PC-9 (cell line): ENCODE results near the gene ATP6V0B. TPM values are rescaled to one million over a fixed set of nuclear protein-coding genes. Genes with fewer than 3 reads are reported as not detected.

Experiments
- BruUV-seq: library from RNA; stranded (reverse); fragments of 400-500 nt; replicated peaks from 2 replicates; lab custom pipeline; 2021; lab: Mats Ljungman, UMichigan
- CTCF ChIA-PET: fragments of 300-600 bp; sonication (Branson Sonifier 250); formaldehyde crosslinking; loops from one replicate; lab custom pipeline; 2022; ENCODE audit warnings: antibody characterized with exemption; lab: Charles Lee
- POLR2A ChIA-PET: fragments of 300-600 bp; sonication (Branson Sonifier 250); formaldehyde crosslinking; loops from one replicate; lab custom pipeline; 2022; ENCODE audit warnings: antibody characterized with exemption; ENCODE audit not compliant: unreplicated experiment; lab: Charles Lee
- DNase-seq, 2 experiments: peaks; one replicate each; pipeline versions ENCODE4 v3.0.0 to v3.0.0-alpha.2; 2015 to 2022; ENCODE audit warnings: mixed read lengths in 1 of 2
- H2AFZ ChIP-seq: fragments of 200-600 bp; sonication (generic); 2 replicates; pipeline ENCODE4 v1.8.1; 2017; ENCODE audit warnings: antibody characterized with exemption
- H3F3A ChIP-seq: fragments of 200-600 bp; sonication (generic); 2 replicates; pipeline ENCODE4 v1.8.1; 2017; ENCODE audit warnings: antibody characterized with exemption, mild to moderate bottlenecking, low read depth; ENCODE audit not compliant: insufficient read depth
- H3K27ac ChIP-seq: fragments of 200-600 bp; sonication (generic); 2 replicates; pipeline ENCODE4 v1.6.1; 2016; ENCODE audit warnings: mixed run types
- H3K27me3 ChIP-seq: fragments of 200-600 bp; sonication (generic); 2 replicates; pipeline ENCODE4 v1.6.1; 2016; ENCODE audit warnings: low read depth, mixed run types; ENCODE audit not compliant: insufficient read depth
- H3K36me3 ChIP-seq: fragments of 200-600 bp; sonication (generic); 2 replicates; pipeline ENCODE4 v1.6.1; 2016; ENCODE audit warnings: low read depth, mixed run types
- H3K4me1 ChIP-seq: fragments of 200-600 bp; sonication (generic); replicated peaks from 2 replicates; pipeline ENCODE4 v1.6.1; 2016; ENCODE audit warnings: mixed run types; ENCODE audit not compliant: insufficient read depth
- H3K4me2 ChIP-seq: fragments of 200-600 bp; sonication (generic); 2 replicates; pipeline ENCODE4 v1.6.1; 2017; ENCODE audit warnings: mixed run types
- H3K4me3 ChIP-seq: fragments of 200-600 bp; sonication (generic); 2 replicates; pipeline ENCODE4 v1.6.1; 2016; ENCODE audit warnings: mixed run types
- H3K79me2 ChIP-seq: fragments of 200-600 bp; sonication (generic); 2 replicates; pipeline ENCODE4 v1.6.1; 2017; ENCODE audit warnings: low read depth, mixed run types
- H3K9me2 ChIP-seq: fragments of 200-600 bp; sonication (generic); 2 replicates; pipeline ENCODE4 v1.8.1; 2017; ENCODE audit warnings: mild to moderate bottlenecking; ENCODE audit not compliant: insufficient read depth
- H3K9me3 ChIP-seq: fragments of 200-600 bp; sonication (generic); 2 replicates; pipeline ENCODE4 v1.8.1; 2016; ENCODE audit warnings: low read depth; ENCODE audit not compliant: insufficient read depth
- H4K20me1 ChIP-seq: fragments of 200-600 bp; sonication (generic); 2 replicates; pipeline ENCODE4 v1.8.1; 2017; ENCODE audit not compliant: insufficient read depth
- CTCF ChIP-seq: fragments of 200-600 bp; sonication (generic); conservative IDR thresholded peaks from 2 replicates; pipeline ENCODE4 v1.6.1; 2017; ENCODE audit warnings: mixed run types, antibody characterized with exemption, mild to moderate bottlenecking, moderate library complexity
- EZH2 ChIP-seq: fragments of 200-600 bp; sonication (generic); IDR thresholded peaks from 2 replicates; pipeline ENCODE4 v1.8.0; 2017; ENCODE audit warnings: antibody characterized with exemption, low read depth
- intact Hi-C: fragments of 100-400 bp; cut with micrococcal nuclease; formaldehyde crosslinking; loops from one replicate; pipeline ENCODE4 v1.10.0; 2022; ENCODE audit not compliant: unreplicated experiment
- total RNA-seq: library from RNA; stranded (reverse); gene quantifications from 2 replicates; pipeline ENCODE4 v1.2.3, GENCODE V29; 2021

The ATP6V0B gene
- total RNA-seq, 1 experiment from 2014 or later: 125 TPM

GRCh38 chr1:43963006-43963405, 11.8 kb upstream of the ATP6V0B start:
- BruUV-seq: no TSS peak
- CTCF ChIA-PET: no interaction called here
- DNase-seq: no peak

GRCh38 chr1:43963890-43964289, 10.9 kb upstream of the ATP6V0B start:
- no peaks in the 10 kb centered on the region for H4K20me1 ChIP-seq
- no TSS peak for BruUV-seq
- TF ChIP-seq CTCF: no peak
- TF ChIP-seq EZH2: no peak
- H3K4me2 ChIP-seq: no peak overlapping the region
- H3K36me3 ChIP-seq: no peaks in the 10 kb centered on the region
- H3K9me2 ChIP-seq: no peaks in the 10 kb centered on the region
- H3K79me2 ChIP-seq: no peaks in the 10 kb centered on the region
- intact Hi-C loops: no loop called here
- H3K4me3 ChIP-seq: no peak overlapping the region
- no peaks in the 10 kb centered on the region for H3K9me3 ChIP-seq
- no peaks in the 10 kb centered on the region for H3K27me3 ChIP-seq
- ChIA-PET POLR2A (no interaction called here), CTCF (interaction anchor here (0.7 kb wide), 1 partner anchor 1747 kb away, joined by 6 read pairs; no protein-coding TSS in a partner anchor)
- DNase-seq: no peak
- no peaks in the 10 kb centered on the region for H3K4me1 ChIP-seq
- H3F3A ChIP-seq: peaks cover 4% of the 10 kb centered on the region; the same call in 1 of the 2 replicates
- no peak overlapping the region for H3K27ac ChIP-seq
- H2AFZ ChIP-seq: no peak overlapping the region

More at GRCh38 chr1:43963006-43963405, 11.8 kb upstream of the ATP6V0B start:
- TF ChIP-seq EZH2: no peak
- TF ChIP-seq CTCF: no peak
- Histone ChIP-seq H3K27me3 (no peaks in the 10 kb centered on the region), H4K20me1 (no peaks in the 10 kb centered on the region), H3K4me1 (no peaks in the 10 kb centered on the region), H3K4me2 (no peak overlapping the region), H3K4me3 (no peak overlapping the region), H3K9me3 (no peaks in the 10 kb centered on the region), H3K79me2 (no peaks in the 10 kb centered on the region), H3K27ac (no peak overlapping the region), H2AFZ (no peak overlapping the region), H3K36me3 (no peaks in the 10 kb centered on the region), H3F3A (no peaks in the 10 kb centered on the region), H3K9me2 (no peaks in the 10 kb centered on the region)
- POLR2A ChIA-PET: no interaction called here
- intact Hi-C loops: no loop called here

- Histone ChIP-seq H4K20me1 (no peaks in the 10 kb centered on the region), H2AFZ (no peak overlapping the region), H3K27ac (no peak overlapping the region), H3K4me2 (no peak overlapping the region), H3K4me1 (no peaks in the 10 kb centered on the region), H3K79me2 (peaks cover 3% of the 10 kb centered on the region), H3K27me3 (no peaks in the 10 kb centered on the region), H3K4me3 (no peak overlapping the region), H3K9me3 (no peaks in the 10 kb centered on the region), H3K9me2 (no peaks in the 10 kb centered on the region), H3K36me3 (no peaks in the 10 kb centered on the region), H3F3A (peaks cover 8% of the 10 kb centered on the region; the same call in 1 of the 2 replicates)
- intact Hi-C loops: no loop called here
- ChIA-PET CTCF (no interaction called here), POLR2A (no interaction called here)
- TF ChIP-seq CTCF: no peak
- no peak for TF ChIP-seq EZH2
- no peak for DNase-seq
- BruUV-seq: no TSS peak
Measured at GRCh38 chr1:43965316-43965715, 9.4 kb upstream of the ATP6V0B start.
